NCI-H187 (cell line): ENCODE data around the gene TMEM50A.
"Not testable (repeated sequence)": the region's sequence is repeated elsewhere in the genome, so short reads cannot be mapped to it uniquely, and the experiment has no call there.

Source experiments
- DNase-seq, 2 experiments: peaks; one replicate each; lab custom pipeline; 2025; lab: John Stamatoyannopoulos, UW

Gene TMEM50A

GRCh38 chr1:25336922-25337354 is 1.2 kb upstream of the TMEM50A start:
- DNase-seq = not testable (repeated sequence)

GRCh38 chr1:25337483-25338187 is 499 bp upstream of the TMEM50A start:
- DNase-seq = not testable (repeated sequence)

- DNase-seq = no peak
These were observed 852 bp downstream of the TMEM50A start for GRCh38 chr1:25338986-25339385.

- DNase-seq = no peak
These were observed 3.6 kb downstream of the TMEM50A start for GRCh38 chr1:25341746-25342145.

GRCh38 chr1:25342846-25343245 is 4.7 kb downstream of the TMEM50A start:
- DNase-seq = no peak

GRCh38 chr1:25343872-25344271 is 5.7 kb downstream of the TMEM50A start:
- no peak for DNase-seq

GRCh38 chr1:25347556-25347955 is 9.4 kb downstream of the TMEM50A start:
- no peak for DNase-seq

- DNase-seq = no peak
These were observed 11.5 kb downstream of the TMEM50A start for GRCh38 chr1:25349606-25350005.

- no peak for DNase-seq
These were observed 17.8 kb downstream of the TMEM50A start for GRCh38 chr1:25355841-25356395.

GRCh38 chr1:25356441-25356840 is 18.3 kb downstream of the TMEM50A start:
- no peak for DNase-seq

- no peak for DNase-seq
These were observed 18.7 kb downstream of the TMEM50A start for GRCh38 chr1:25356848-25357247.

- DNase-seq = no peak
These were observed 22.8 kb downstream of the TMEM50A start for GRCh38 chr1:25360596-25361581.

GRCh38 chr1:25361901-25362300 is 23.8 kb downstream of the TMEM50A start:
- no peak for DNase-seq

GRCh38 chr1:25362634-25363559 is 24.8 kb downstream of the TMEM50A start:
- not testable (repeated sequence) for DNase-seq

- no peak for DNase-seq
These were observed 31.1 kb downstream of the TMEM50A start for GRCh38 chr1:25369241-25369640.

GRCh38 chr1:25369691-25370271 is 31.6 kb downstream of the TMEM50A start:
- not testable (repeated sequence) for DNase-seq

- not testable (repeated sequence) for DNase-seq
These were observed 33.6 kb downstream of the TMEM50A start for GRCh38 chr1:25371757-25372156.

- not testable (repeated sequence) for DNase-seq
These were observed 40.2 kb downstream of the TMEM50A start for GRCh38 chr1:25378367-25378766.

- DNase-seq = not testable (repeated sequence)
These were observed 44.4 kb downstream of the TMEM50A start for GRCh38 chr1:25382543-25382942.

- not testable (repeated sequence) for DNase-seq
These were observed 45.0 kb downstream of the TMEM50A start for GRCh38 chr1:25383090-25383489.

- not testable (repeated sequence) for DNase-seq
These were observed 45.7 kb downstream of the TMEM50A start for GRCh38 chr1:25383875-25384274.
